ENCODE results near the gene DGKE.

The DGKE gene

DNA sequence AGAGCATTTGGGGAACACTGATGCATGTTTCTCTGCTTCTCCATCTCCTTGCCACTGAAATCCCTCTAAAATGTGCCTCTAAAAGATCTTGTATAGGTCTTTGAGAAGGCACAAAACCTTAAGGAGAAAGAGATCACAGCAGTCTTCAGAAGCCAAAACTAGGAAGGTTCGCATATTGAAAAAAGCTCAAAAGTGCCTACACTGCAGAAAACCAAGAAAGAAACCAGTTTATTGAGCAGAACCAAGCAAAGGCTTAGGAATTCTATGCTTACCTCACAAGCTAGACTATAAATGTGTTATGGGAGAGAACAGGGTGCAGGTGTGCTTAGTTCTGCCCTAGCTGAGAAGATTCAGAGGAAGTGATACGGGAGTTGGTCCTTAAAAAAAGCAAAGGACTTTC is 16.6 kb downstream of the DGKE start:
- DNase-seq = no peak

GRCh38 chr17:56851008-56851407 is 17.1 kb downstream of the DGKE start:
- no peak for DNase-seq

GRCh38 chr17:56861899-56862298 is 27.9 kb downstream of the DGKE start:
- no peak for DNase-seq

- DNase-seq = no peak
These were observed 30.0 kb downstream of the DGKE start for GRCh38 chr17:56863974-56864373.

- DNase-seq = no peak
These were observed 32.1 kb downstream of the DGKE start for GRCh38 chr17:56866076-56866475.

DNA sequence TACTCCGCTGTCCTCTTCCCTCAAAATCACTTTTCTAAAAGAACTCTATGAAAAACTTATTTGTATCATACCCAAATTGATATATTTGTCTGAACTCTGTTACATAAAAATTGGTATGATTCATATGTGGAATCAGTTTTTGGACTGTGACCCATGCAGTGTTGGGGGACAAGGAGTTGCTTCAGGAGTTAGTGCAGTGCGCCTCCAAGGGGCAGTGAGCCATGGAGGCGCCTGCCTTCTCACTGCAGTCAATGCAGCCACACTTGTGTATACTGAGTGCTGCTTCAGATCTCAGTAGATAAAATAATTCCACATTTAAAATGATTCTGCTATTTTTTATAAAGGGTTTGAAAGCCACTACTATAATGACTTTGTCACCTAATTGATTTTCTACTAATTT is 32.5 kb downstream of the DGKE start:
- no peak for DNase-seq

DNA sequence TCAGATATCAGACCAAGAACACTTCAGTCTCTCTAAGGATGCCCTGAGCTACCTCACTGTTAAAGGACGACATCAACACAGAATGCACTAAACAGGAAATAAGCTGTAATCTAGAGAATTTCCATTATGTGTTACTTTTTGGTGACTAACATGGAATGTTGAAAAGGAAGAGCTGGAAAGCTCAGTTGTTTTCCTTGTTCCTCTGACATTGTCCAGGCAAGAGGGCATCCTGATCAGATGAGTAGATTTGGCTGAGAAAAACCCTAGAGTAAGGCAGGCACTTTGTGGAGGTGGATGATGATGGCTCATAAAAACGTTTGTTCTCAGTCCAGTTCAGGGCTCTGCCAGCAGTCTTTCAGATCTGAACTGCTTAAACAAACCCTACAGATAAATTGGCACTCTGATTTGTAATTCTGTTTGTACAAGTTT is 34.0 kb downstream of the DGKE start:
- no peak for DNase-seq

DNA sequence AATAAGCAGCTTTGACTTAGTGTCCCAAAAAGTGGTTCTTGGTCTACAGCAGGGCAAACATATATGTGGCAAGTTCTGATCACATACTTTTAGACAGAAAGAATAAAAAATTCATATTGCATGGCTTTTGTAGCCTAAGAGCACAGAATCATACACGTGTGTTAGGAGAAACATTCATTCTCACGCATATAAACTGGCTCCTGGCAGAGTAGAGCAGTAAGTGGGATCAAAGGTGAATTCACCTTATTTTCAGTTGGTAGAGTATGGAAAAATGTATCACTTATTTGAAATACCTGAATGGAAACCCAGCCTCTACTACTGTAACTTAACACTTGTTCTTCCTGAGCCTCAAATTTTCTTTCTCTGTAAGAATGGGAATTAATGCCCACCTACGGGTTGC is 34.8 kb downstream of the DGKE start:
- DNase-seq = no peak

DNA sequence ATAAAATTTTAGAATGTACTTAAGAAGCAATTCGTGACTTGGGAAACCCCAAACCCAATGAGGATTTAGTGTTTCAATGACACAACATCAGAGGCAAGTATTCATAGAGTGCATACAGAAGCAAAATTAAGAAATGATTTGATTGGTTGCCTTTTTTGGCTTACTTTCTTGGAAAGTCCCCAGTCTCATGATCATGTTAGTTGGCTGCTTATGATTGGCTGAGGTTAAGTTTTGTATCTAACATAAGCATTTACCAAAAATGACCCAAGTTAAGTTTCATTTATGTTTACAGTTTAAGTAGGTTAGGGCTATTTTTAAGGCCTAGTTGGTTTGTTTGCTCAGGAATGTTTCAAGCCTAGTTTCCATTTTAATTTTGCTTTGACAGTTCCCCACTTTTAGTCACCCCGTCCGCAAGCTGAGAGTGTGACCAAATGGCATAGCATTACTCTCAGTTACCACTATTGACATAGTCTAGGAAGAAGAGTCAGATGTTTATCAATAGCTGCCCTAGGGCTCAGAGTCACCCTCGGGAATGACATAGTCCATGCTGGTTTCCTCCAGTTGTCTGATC is 36.2 kb downstream of the DGKE start:
- DNase-seq = no peak

DNA sequence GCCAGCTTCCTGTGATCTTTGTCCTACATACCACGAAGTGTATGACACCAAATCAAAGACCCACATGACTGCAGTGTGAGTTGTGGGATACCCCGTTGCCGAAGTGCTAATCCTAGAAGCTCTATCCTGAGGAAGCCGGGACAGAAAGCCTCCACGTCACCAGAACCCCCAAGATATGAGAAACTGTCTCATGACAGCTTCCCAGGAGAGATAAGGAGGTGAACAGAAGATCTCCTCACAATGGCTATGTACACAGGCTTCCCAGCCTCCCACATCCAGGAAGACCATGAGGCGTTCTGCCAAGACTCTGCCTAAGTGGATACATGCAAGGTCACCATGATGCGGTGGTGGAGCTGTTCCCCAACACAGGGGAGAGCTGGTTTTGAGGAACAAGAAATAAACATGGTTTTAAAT is 42.8 kb downstream of the DGKE start:
- no peak for DNase-seq

DNA sequence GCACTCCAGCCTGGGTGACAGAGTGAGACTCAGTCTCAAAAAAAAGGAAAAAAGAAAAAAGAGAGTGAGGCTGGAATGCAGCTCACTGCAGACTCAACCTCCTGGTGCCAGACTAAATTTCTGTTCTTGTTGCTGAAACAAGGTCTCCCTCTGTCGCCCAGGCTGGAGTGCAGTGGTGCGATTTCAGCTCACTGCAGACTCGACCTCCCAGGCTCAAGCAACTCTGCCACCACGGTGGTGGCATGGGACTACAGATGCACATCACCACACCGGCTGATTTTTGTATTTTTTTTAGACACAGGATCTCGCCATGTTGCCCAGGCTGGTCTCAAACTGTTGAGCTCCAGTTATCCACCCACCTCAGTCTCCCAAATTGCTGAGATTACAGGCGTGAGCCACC is 45.3 kb downstream of the DGKE start:
- DNase-seq = no peak

GRCh38 chr17:56880133-56880532 is 46.2 kb downstream of the DGKE start:
- DNase-seq = no peak

- DNase-seq = no peak
These were observed 46.6 kb downstream of the DGKE start for GRCh38 chr17:56880571-56880970.

DNA sequence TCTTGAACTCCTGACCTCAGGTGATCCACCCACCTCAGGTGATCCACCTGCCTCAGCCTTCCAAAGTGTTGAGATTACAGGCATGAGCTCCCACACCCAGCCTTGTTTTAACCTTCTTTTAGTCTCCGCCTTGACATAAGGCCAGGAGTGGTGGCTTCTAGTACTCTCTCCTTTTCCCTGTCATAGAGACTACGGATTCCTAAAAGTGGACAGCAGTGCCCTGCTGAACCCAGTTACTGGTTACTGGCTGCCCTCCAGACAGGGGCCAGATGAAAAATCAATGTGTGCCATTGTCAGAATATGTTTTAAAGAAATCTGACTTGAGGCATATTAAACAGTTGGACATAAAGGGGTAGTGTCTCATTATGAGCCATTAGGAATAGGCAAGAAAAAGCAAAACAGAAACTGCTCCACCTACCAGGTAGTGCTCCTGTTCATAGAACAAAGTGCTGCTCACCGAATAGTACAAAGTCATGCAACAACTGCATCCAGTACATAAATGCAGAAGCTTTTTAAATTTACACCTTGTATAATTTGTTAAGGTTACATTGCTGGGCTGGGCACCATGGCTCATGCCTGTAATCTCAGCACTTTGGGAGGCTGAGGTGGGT is 47.8 kb downstream of the DGKE start:
- no peak for DNase-seq

GRCh38 chr17:56883616-56884015 is 49.7 kb downstream of the DGKE start:
- DNase-seq = no peak

- DNase-seq = no peak
These were observed 50.7 kb downstream of the DGKE start for GRCh38 chr17:56884483-56885311.

- DNase-seq = no peak
These were observed 51.3 kb downstream of the DGKE start for GRCh38 chr17:56885312-56885657.

DNA sequence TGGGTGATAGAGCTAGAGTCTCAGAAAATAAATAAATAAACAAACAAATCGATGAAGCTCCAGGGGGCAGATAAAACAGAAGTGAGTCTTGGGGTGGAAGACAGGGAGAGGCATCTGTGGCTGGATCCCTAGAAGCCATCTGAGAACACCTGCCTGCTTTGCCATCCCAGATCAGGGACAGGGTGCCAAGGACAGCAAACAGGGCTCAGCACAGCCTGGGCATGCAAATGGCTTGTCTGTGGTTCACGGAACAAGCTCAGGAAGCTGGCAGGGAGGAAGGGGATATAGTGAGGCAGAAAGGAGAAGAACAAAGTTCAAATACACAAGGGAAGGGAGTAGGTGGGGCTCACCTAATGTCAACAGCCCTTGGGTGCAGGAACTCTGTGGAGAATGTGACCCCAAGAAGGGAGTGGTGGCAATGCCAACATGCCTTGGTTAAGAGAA is 52.4 kb downstream of the DGKE start:
- DNase-seq = no peak

- DNase-seq = no peak
These were observed 53.2 kb downstream of the DGKE start for GRCh38 chr17:56887105-56887504.

DNA sequence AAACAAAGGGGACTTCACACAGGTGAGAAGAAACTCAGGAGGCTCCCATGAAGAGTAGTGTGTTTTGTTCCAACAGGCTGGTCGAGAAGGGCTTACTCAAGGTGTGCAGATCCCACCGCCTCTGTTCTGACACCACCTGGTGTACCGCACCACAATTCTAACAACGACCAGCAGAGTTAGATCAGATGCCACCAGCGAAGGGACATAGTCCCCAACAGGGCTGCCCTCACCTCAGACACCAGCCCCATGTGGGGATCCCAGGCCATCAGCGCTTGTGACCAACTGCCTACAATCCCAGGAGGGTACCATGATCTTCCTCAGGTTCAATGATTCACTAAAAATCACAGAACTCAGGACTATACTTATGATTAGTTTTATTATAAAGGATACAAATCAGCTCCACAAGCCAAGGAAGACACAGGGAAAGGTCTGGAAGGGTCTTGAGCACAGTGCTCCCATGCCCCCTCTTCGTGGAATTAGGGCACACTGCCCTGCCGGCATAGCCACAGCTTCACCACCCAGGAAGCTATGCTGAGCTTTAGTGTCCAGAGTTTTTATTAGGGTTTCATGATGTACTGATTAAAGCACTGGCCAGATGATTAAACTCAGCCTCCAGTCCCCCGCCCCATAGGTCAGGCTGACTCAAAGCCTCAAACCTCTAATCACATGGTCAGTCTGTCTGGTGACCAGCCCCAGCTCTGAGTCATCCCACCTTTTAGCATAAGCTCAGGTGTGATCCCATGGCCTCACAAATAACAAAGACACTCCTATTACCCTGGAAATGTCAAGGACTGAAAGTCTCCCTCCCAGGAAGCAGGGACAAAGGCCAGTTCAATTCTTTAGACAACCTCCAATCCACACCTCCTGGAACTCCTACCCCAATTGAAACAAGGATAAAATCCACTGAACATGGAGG is 53.9 kb downstream of the DGKE start:
- DNase-seq = no peak

GRCh38 chr17:56890390-56890789 is 56.4 kb downstream of the DGKE start:
- no peak for DNase-seq

GRCh38 chr17:56890906-56891674 is 57.1 kb downstream of the DGKE start:
- DNase-seq = no peak
